HepG2 (cell line): ENCODE data around the gene CAD. TPM values are rescaled to one million over a fixed set of nuclear protein-coding genes. Genes with fewer than 3 reads are reported as not detected.

Source experiments
- ARNT2 ChIP-seq: sonication (generic); formaldehyde crosslinking; IDR thresholded peaks from 2 replicates; pipeline ENCODE4 v1.8.0; 2022; ENCODE audit warnings: mild to moderate bottlenecking, low read depth, missing genetic modification reagents, moderate library complexity
- DNMT3B ChIP-seq: conservative IDR thresholded peaks from 2 replicates; pipeline ENCODE4 v1.6.1; 2016; ENCODE audit warnings: missing biosample characterization, control low read depth
- ELF3 ChIP-seq: IDR thresholded peaks from 2 replicates; pipeline ENCODE4 v1.6.1; 2016; ENCODE audit warnings: missing genetic modification reagents, missing compliant biosample characterization
- FOXK2 ChIP-seq: fragments of 450-650 bp; IDR thresholded peaks from 2 replicates; pipeline ENCODE4 v1.6.1; 2016
- FUBP1 ChIP-seq: sonication (generic); formaldehyde crosslinking; IDR thresholded peaks from 2 replicates; pipeline ENCODE4 v1.5.1; 2020; ENCODE audit warnings: missing genetic modification reagents, mild to moderate bottlenecking, borderline replicate concordance
- HOXA3 ChIP-seq: sonication (generic); formaldehyde crosslinking; IDR thresholded peaks from 2 replicates; pipeline ENCODE4 v1.5.0; 2020; ENCODE audit warnings: missing genetic modification reagents
- IRX3 ChIP-seq: sonication (generic); formaldehyde crosslinking; IDR thresholded peaks from 2 replicates; pipeline ENCODE4 v1.8.1; 2023; ENCODE audit warnings: mild to moderate bottlenecking, low read depth, missing genetic modification reagents, borderline replicate concordance
- KAT8 ChIP-seq: IDR thresholded peaks from 2 replicates; pipeline ENCODE4 v1.6.1; 2016; ENCODE audit warnings: missing genetic modification reagents, missing compliant biosample characterization
- MXD3 ChIP-seq: IDR thresholded peaks from 2 replicates; pipeline ENCODE4 v1.6.1; 2016; ENCODE audit warnings: mild to moderate bottlenecking, missing biosample characterization, missing genetic modification reagents
- ZBTB7A ChIP-seq: sonication (generic); formaldehyde crosslinking; IDR thresholded peaks from 2 replicates; pipeline ENCODE4 v1.8.0; 2022; ENCODE audit warnings: mild to moderate bottlenecking, missing genetic modification reagents
- ZMAT3 ChIP-seq: sonication (generic); formaldehyde crosslinking; conservative IDR thresholded peaks from 2 replicates; pipeline ENCODE4 v1.7.0; 2021; ENCODE audit warnings: missing genetic modification reagents
- ZNF280D ChIP-seq: sonication (generic); formaldehyde crosslinking; IDR thresholded peaks from 2 replicates; pipeline ENCODE4 v1.5.1; 2020; ENCODE audit warnings: mild to moderate bottlenecking, missing genetic modification reagents
- ZNF563 ChIP-seq: sonication (generic); formaldehyde crosslinking; IDR thresholded peaks from 2 replicates; pipeline ENCODE4 v1.8.0; 2022; ENCODE audit warnings: mild to moderate bottlenecking, moderate library complexity, missing genetic modification reagents
- ZNF709 ChIP-seq: sonication (generic); formaldehyde crosslinking; IDR thresholded peaks from 2 replicates; pipeline ENCODE4 v1.5.0; 2020; ENCODE audit warnings: mild to moderate bottlenecking, missing genetic modification reagents
- ZNF782 ChIP-seq: sonication (generic); formaldehyde crosslinking; IDR thresholded peaks from 2 replicates; pipeline ENCODE4 v1.4.0; 2020; ENCODE audit warnings: missing genetic modification reagents, mild to moderate bottlenecking, borderline replicate concordance
- ZSCAN12 ChIP-seq: sonication (generic); formaldehyde crosslinking; IDR thresholded peaks from 2 replicates; pipeline ENCODE4 v1.9.0; 2021; ENCODE audit warnings: mild to moderate bottlenecking, missing genetic modification reagents
- polyA plus RNA-seq, 8 experiments: library from polyadenylated mRNA; depleted of rRNA in 3 of 8; stranded (reverse) in 7 of 8; unstranded in 1 of 8; fragments of >200 nt; fragmentation: Illumina TruSeq in 4 of 8; extraction: Trizol in 4 of 8; gene quantifications; 2 replicates each; pipeline versions ENCODE4 v1.2.1 to v1.2.3, GENCODE V29; 2011 to 2016; ENCODE audit warnings: low read depth in 4 of 8, missing spikeins in 1 of 8, mixed read lengths in 1 of 8; ENCODE audit not compliant: insufficient read depth in 1 of 8
- total RNA-seq, 5 experiments: library from RNA; depleted of rRNA; stranded (reverse); fragments of >200 nt; fragmentation: Illumina TruSeq; extraction: Trizol; gene quantifications; 2 replicates each; pipeline ENCODE4 v1.2.3, GENCODE V29; 2016; ENCODE audit warnings: low read depth in 1 of 5
- TF ChIP-seq, protein P1 (sequence below): sonication (generic); formaldehyde crosslinking; IDR thresholded peaks from 2 replicates; pipeline ENCODE4 v1.4.0; 2020; ENCODE audit warnings: mild to moderate bottlenecking, missing genetic modification reagents
- TF ChIP-seq, protein P2 (sequence below): sonication (generic); formaldehyde crosslinking; IDR thresholded peaks from 2 replicates; pipeline ENCODE4 v1.4.0; 2020; ENCODE audit warnings: mild to moderate bottlenecking, low read depth, missing genetic modification reagents
- TF ChIP-seq, protein P3 (sequence below): sonication (generic); formaldehyde crosslinking; IDR thresholded peaks from 2 replicates; pipeline ENCODE4 v1.4.0; 2020; ENCODE audit warnings: missing genetic modification reagents

Gene CAD
- total and polyA plus RNA-seq, 2 of the 13 experiments (the other 11 are each of a cell fraction or from before 2014, with no cell fraction given) = 21.7 to 37.0 TPM

- TF ChIP-seq FOXK2 (no peak), ZNF782 (CRISPR knock-in tag) (peak; percentile 62; the same call in 1 of the 2 replicates), ZSCAN12 (CRISPR knock-in tag) (no peak), ARNT2 (CRISPR knock-in tag) (peak; percentile 86), ZNF280D (peak; percentile 60; the same call in 1 of the 2 replicates), ZNF709 (CRISPR knock-in tag) (no peak), ZMAT3 (no peak), HOXA3 (CRISPR knock-in tag) (peak; percentile 41; the same call in 1 of the 2 replicates), MXD3 (CRISPR knock-in tag) (peak; percentile 49; the same call in 1 of the 2 replicates), KAT8 (peak; percentile 67), ZBTB7A (CRISPR knock-in tag) (peak; percentile 76), ZNF563 (CRISPR knock-in tag) (peak; percentile 25; the same call in 1 of the 2 replicates), IRX3 (CRISPR knock-in tag) (0 out of 2 replicates have a peak, but pooled peaks have one; percentile 26), DNMT3B (CRISPR knock-in tag) (no peak), FUBP1 (CRISPR knock-in tag) (0 out of 2 replicates have a peak, but pooled peaks have one; percentile 65), ELF3 (peak; percentile 91)
- TF ChIP-seq, protein P1, sequence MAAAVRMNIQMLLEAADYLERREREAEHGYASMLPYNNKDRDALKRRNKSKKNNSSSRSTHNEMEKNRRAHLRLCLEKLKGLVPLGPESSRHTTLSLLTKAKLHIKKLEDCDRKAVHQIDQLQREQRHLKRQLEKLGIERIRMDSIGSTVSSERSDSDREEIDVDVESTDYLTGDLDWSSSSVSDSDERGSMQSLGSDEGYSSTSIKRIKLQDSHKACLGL (CRISPR knock-in tag) = peak; percentile 56
- TF ChIP-seq, protein P2, sequence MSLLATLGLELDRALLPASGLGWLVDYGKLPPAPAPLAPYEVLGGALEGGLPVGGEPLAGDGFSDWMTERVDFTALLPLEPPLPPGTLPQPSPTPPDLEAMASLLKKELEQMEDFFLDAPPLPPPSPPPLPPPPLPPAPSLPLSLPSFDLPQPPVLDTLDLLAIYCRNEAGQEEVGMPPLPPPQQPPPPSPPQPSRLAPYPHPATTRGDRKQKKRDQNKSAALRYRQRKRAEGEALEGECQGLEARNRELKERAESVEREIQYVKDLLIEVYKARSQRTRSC (CRISPR knock-in tag) = no peak
- TF ChIP-seq, protein P3, sequence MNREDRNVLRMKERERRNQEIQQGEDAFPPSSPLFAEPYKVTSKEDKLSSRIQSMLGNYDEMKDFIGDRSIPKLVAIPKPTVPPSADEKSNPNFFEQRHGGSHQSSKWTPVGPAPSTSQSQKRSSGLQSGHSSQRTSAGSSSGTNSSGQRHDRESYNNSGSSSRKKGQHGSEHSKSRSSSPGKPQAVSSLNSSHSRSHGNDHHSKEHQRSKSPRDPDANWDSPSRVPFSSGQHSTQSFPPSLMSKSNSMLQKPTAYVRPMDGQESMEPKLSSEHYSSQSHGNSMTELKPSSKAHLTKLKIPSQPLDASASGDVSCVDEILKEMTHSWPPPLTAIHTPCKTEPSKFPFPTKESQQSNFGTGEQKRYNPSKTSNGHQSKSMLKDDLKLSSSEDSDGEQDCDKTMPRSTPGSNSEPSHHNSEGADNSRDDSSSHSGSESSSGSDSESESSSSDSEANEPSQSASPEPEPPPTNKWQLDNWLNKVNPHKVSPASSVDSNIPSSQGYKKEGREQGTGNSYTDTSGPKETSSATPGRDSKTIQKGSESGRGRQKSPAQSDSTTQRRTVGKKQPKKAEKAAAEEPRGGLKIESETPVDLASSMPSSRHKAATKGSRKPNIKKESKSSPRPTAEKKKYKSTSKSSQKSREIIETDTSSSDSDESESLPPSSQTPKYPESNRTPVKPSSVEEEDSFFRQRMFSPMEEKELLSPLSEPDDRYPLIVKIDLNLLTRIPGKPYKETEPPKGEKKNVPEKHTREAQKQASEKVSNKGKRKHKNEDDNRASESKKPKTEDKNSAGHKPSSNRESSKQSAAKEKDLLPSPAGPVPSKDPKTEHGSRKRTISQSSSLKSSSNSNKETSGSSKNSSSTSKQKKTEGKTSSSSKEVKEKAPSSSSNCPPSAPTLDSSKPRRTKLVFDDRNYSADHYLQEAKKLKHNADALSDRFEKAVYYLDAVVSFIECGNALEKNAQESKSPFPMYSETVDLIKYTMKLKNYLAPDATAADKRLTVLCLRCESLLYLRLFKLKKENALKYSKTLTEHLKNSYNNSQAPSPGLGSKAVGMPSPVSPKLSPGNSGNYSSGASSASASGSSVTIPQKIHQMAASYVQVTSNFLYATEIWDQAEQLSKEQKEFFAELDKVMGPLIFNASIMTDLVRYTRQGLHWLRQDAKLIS (CRISPR knock-in tag) = no peak; the same call in 1 of the 2 replicates
Observed at GRCh38 chr2:27249891-27250651, 32.9 kb downstream of the CAD start (continued).
